COLO829 (cell line): ENCODE data around the gene CNTN2.

Experiments
- DNase-seq: peaks from one replicate; pipeline ENCODE4 v3.0.0; 2012; ENCODE audit warnings: low spot score

The CNTN2 gene

DNA sequence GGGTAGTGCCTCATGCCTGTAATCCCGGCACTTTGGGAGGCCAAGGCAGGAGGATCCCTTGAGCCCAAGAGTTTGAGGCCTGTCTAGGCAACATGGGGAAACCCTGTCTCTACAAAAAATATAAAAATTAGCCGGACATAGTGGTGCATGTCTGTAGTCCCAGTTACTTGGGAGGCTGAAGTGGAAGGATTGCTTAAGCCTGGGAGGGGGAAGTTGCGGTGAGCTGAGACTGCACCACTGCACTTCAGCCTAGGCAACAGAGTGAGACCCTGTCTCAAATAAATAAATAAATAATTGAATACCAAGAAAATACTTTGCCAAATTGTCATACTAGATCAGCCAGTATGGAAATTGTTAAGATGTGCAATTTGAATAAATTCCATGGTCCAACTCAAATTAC, 84.6 kb downstream of the CNTN2 start:
- DNase-seq = no peak
